WI38 (cell line): Measurements from ENCODE around the gene CALML4.

ENCODE experiments used
- H3K4me3 ChIP-seq: 2 replicates; pipeline ENCODE4 v1.5.1; 2011; ENCODE audit warnings: low read depth, mild to moderate bottlenecking, control low read depth, low read length
- TF ChIP-seq, protein P1 (sequence below): IDR thresholded peaks from 2 replicates; pipeline ENCODE4 v1.5.1; 2012; ENCODE audit warnings: low read depth, mild to moderate bottlenecking, control low read depth, low read length

Gene CALML4

DNA sequence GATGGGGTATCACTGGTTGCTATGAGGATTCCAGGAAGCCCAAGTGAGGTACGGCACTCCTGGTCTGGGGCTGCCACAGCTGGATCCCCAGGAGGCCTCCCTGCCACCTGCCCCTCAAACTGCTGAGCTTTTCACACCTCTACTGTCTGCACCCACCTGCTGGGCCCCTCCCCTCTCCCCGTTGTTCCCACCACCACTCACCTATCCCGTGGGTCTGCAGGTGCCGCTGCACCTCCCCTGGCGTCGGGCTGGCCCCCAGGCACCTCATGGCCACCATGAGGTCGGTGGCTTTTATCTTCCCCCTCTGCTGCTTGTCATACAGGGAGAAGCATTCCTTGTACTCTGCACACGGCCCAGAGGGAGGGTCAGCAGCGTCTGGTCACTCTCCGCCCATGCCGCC is 5.8 kb downstream of the CALML4 start:
- TF ChIP-seq, protein P1, sequence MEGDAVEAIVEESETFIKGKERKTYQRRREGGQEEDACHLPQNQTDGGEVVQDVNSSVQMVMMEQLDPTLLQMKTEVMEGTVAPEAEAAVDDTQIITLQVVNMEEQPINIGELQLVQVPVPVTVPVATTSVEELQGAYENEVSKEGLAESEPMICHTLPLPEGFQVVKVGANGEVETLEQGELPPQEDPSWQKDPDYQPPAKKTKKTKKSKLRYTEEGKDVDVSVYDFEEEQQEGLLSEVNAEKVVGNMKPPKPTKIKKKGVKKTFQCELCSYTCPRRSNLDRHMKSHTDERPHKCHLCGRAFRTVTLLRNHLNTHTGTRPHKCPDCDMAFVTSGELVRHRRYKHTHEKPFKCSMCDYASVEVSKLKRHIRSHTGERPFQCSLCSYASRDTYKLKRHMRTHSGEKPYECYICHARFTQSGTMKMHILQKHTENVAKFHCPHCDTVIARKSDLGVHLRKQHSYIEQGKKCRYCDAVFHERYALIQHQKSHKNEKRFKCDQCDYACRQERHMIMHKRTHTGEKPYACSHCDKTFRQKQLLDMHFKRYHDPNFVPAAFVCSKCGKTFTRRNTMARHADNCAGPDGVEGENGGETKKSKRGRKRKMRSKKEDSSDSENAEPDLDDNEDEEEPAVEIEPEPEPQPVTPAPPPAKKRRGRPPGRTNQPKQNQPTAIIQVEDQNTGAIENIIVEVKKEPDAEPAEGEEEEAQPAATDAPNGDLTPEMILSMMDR: no peak
- H3K4me3 ChIP-seq: no peak overlapping the region

DNA sequence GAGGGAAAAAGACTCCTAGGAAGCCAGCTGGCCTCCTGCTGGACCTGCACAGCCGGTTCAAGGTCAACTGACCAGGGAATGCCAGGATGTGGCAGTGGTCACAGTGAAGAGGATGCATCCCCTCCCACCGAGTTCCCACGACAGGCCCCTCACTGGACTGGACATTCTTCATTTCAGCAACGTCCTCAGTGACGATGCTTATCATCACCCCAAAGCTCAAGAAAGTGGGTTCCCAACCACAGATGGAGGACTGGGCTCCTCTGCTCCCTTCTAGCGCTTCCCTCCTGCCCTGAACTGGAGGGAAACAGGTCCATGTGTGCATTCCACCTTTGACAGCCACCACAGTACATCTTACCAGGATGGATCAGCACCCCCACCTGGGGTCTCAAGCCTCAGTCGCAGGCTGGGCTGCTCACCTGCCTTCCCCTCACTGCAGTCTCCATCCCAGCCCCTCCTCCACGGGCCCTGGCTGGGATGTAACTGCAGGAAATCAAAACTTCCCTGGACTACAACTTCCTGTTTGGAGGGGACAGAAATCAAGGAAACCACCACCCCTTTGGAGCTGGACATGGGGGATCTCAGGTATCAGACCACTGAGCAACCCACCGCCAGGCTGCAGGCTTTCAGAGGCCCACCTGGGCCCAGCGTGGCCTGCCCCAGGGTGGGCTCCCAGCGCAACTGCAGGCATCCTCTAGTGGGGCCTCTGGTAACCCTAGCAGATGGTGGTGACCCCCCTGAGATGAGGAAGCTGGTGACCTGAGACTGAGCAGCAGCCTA is 7.3 kb downstream of the CALML4 start:
- TF ChIP-seq, protein P1: no peak
- H3K4me3 ChIP-seq: no peak overlapping the region

DNA sequence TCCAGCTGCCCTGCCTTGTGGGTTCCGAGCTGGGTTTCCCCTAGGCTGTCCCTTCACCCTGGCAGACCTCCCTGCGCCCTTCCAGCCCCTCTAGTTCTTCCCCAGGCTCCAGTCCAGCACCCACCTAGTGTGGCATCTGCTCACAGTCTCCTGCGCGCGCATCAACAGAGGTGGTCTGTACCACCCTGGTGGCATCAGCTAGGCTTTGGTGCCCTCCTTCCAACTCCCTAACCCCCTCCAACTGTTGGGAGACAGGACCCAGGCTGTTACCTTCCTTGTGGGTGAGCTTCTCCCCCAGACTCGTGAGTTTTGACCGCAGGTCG is 8.0 kb downstream of the CALML4 start:
- TF ChIP-seq, protein P1: no peak
- no peak overlapping the region for H3K4me3 ChIP-seq

DNA sequence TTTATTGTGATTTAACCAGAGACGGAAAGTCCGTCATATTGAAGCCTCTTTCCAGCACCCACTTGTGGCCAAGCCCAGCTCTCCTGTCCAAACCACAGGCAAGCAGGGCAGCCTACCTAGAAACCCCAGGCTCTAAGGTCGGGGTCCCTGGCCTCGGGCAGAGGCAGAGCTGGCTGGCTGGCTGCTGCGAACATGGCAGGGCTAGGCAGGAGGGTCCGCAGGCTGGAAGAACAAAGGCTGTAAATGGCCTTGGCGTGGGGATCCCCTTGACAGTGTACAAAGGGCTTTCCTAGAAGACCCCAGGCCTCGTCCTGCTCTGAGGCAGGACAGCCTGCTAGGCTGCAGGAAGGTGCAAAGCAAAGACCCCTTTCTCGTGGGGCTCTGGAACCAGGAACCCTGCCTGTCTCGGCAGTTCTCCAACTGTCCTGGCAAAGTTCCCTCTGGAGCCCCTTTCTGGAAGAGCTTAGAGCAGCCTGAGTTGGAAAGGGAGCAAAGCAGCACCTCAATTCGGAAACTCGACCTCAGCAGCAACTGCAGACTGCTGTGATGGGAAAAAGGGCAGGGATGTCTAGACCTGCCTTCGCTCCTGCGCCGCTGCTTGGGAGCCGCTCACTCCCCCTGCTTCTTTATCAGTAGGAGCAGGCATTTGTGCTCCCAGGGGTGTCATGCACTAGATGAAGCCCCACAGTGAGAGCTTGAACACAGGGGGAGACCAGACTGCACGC is 8.5 kb downstream of the CALML4 start:
- TF ChIP-seq, protein P1: no peak
- no peak overlapping the region for H3K4me3 ChIP-seq

DNA sequence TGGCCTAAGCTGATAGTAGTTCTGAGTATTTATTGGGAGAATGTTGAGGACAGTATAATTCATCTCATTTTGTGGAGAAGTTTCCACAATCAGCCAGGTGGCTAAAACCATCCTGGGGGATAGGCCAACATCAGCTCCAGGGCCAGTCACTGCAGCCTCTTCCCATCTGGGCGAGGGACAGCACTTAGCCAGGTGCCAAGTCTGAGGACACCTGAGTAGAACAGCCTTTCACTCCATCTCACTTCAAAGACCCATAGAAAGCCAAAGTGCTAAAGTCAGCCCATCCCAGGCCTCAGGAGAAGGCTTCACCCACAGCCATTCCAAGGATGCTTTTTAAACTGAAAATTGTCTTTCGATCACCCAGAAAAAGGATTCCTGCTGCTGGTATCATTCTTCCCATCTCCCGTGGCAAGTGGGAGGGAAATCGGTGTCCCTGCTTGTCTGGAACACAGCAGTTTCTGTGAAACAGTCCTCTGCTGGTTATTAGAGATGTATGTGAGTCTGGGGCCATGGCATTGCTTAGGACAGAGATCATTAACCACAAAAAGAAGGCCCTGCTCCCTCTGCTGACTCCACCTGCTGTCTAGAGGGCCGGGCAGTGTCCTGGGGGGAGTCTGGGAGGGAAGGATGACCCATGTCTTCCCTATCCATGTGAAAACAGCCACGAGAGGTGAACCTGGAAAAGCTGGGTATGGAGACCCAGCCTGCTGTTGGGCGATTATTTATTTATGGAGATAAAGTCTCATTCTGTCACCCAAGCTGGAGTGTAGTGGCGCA is 9.6 kb downstream of the CALML4 start:
- TF ChIP-seq, protein P1: no peak
- no peak overlapping the region for H3K4me3 ChIP-seq

DNA sequence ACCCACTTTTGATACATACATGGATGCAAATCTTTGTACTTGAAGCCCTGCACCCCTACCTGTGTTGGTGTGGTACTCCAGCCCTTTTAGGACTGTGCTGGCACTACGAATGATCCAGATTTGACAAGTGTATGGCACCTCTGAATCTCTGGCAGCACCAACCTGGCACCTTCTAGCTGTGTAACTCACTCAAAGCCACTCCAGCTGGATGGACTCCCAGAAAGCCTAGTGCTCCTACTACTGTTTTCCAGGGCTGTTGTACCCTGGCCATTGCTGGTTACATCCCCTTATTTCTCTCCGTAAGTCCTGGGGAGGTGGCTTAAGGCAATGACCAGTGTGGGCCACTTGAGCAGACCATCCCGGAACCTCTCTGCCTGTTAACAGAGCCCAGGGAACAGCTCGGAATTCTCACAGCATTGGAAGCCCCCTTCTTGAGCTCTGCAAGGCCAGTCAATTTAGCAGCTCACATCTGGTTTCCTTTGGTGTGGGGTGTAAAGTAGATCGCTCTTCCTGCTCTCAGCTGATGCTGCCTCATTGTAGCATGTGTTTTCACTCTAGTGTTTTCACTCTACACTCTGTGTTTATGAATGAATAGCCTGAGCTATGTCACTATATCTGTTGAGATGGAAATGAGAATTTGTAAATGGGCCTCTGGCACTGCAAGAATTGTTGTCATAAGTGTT is 12.2 kb downstream of the CALML4 start:
- TF ChIP-seq, protein P1: no peak
- H3K4me3 ChIP-seq: no peak overlapping the region
